Left lobe of liver (tissue), 2 donors: ENCODE results near the gene SSTR5. TPM values are rescaled to one million over a fixed set of nuclear protein-coding genes. Genes with fewer than 3 reads are reported as not detected.
"Not testable (repeated sequence)": the region's sequence is repeated elsewhere in the genome, so short reads cannot be mapped to it uniquely, and the experiment has no call there.

Experiments used
- ATAC-seq: fragments of 200-7000 bp; cut with Tn5 transposase; one replicate; pipeline ENCODE4 v1.9.1; 2020; ENCODE audit warnings: mild to moderate bottlenecking, moderate library complexity
- DNase-seq: peaks from one replicate; pipeline ENCODE4 v3.0.0-alpha.2; 2020; ENCODE audit warnings: low spot score
- total RNA-seq: library from RNA; stranded (reverse); gene quantifications from one replicate; pipeline ENCODE4 v1.2.1, GENCODE V29; 2021
- donor health status: DM: no; HTN: no; CAD: no; lungs with moderate emphysema.
- donor health status: DM: no; HTN: yes; CAD: no.

SSTR5 gene
- total RNA-seq, 1 donor from 2014 or later, result not detected

DNA sequence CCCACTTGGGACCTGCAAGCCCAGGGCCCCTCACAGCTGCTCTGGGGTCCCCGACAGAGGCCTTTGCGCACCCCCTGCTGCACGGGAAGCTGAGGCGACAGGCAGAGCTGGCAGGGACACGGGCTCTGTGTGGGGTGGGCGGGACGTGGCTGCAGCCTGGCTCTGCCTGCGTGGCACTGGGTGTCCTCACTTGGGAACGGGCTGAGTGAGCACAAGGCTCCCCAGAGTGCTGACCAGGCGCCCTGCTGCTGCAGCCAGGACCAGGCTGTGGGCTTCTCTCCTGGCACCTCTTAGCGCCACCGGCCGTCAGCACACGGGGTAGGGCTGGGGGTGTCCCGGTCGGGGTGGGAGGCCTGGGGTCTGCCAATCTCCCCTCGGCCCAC lies 16.9 kb downstream of the SSTR5 start:
- DNase-seq, result no peak
- peak; percentile 13 for ATAC-seq

DNA sequence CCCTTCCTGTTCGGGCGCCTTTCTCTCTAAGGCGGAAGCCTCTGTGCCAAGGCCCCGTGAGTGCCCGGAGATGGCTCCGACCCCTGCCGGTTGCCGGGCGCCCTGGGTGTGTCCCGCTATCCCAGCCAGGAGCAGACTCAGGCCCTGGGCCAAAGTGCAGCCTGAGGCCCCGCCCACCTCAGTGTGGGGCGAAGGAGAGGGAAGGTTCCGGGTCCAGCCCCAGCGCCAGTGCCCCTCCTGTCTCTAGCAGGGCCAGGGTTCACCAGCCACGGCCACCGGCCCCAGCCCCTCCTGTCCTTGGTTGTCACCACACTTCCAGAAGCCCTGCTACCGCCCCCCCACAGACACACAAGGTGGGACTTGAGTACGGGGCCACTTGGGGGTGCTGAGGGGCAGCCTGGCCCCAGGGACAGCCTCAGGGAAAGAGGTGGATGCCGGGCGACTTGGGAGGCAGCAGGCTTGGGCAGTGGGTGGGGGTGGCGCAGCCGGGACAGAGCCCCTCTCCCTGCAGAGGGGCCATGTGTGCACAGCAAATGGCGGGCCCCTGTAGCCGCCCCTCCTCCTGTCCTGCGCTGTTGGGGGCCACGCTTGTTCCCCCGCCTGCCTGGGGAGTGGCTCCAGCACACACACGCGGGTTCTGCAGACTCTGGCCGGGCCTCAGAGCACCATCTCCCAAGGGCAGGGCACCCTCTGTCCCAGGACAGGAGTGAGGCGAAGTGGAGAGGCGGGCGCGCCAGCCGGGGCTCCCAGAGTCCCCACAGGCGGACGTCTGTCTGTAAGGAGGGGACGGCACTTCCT lies 17.5 kb downstream of the SSTR5 start:
- DNase-seq (no peak), ATAC-seq (peak; percentile 88)

DNA sequence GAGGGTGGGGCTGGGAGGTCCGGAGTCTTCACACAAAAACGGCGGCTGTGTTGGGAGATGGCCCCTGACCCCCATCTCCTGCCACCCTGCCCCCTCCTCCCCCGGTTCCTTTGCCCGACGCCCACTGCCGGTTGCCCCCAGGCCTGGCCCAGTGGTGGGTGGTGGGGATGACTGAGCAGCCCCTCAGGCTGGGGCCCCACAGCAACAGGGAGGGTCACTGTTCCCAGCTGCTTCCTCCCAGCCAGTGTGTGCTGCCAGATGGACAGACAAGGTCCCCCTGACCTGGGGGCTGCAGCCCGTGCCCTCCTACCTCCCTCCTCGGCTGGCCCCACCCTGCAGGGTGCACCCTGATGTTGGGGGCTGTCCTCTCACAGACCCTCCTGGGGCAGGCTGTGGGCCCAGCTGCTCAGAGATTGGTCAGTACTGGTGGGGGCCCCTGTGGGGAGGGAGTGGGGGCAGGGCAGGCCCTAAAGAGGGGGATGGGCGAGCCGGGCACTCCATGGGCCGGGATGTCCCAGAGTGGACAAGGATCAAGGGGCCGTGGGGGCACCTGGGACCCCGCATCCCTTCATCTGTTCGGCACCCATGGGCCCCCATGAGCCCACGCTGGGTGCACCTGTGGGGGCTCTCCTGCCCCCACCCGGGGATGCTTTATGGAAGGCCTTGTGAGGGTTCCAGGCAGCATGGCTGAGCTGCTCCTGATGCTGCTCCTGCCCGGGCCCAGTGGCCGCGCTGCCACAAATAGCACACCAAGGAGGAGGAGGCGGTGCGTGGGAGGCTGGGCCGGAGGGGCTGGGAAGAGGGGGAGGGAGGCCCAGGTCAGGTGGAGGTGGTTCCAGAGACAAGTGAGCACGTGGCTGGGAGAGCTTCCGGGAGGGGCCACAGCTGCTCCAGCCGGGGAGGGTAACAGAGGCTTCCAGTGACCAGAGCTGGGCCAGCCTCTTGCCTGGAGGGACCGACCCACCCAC lies 18.4 kb downstream of the SSTR5 start:
- DNase-seq, result no peak
- no peak for ATAC-seq

DNA sequence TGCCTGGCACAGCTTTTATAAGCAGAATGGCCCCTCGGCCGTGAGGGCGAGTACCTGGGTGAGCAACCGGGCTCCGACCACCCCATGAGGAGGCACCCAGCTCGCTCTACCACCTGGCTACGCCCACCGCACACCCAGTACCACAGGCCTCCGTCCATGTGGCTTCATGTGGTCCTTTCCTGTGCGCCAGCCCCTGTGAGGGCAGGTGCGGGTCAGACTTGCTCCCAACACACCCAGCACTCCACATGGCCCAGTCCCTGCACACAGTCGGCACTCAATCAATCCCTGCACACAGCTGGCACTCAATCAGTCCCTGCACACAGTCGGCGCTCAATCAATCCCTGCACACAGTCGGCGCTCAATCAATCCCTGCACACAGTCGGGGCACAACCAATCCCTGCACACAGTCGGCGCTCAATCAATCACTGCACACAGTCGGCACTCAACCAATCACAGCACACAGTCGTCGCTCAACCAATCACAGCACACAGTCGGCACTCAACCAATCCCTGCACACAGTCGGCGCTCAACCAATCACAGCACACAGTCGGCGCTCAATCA lies 19.5 kb downstream of the SSTR5 start:
- DNase-seq, result no peak

DNA sequence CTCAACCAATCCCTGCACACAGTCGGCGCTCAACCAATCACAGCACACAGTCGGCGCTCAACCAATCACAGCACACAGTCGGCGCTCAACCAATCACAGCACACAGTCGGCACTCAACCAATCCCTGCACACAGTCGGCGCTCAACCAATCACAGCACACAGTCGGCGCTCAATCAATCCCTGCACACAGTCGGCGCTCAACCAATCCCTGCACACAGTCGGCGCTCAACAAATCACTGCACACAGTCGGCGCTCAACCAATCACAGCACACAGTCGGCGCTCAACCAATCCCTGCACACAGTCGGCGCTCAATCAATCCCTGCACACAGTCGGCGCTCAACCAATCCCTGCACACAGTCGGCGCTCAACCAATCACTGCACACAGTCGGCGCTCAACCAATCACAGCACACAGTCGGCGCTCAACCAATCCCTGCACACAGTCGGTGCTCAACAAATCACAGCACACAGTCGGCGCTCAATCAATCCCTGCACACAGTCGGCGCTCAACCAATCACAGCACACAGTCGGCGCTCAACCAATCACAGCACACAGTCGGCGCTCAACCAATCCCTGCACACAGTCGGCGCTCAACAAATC lies 20.2 kb downstream of the SSTR5 start:
- not testable (repeated sequence) for DNase-seq, ATAC-seq

More for the DNA sequence above, 19.5 kb downstream of the SSTR5 start:
- ATAC-seq, result no peak

DNA sequence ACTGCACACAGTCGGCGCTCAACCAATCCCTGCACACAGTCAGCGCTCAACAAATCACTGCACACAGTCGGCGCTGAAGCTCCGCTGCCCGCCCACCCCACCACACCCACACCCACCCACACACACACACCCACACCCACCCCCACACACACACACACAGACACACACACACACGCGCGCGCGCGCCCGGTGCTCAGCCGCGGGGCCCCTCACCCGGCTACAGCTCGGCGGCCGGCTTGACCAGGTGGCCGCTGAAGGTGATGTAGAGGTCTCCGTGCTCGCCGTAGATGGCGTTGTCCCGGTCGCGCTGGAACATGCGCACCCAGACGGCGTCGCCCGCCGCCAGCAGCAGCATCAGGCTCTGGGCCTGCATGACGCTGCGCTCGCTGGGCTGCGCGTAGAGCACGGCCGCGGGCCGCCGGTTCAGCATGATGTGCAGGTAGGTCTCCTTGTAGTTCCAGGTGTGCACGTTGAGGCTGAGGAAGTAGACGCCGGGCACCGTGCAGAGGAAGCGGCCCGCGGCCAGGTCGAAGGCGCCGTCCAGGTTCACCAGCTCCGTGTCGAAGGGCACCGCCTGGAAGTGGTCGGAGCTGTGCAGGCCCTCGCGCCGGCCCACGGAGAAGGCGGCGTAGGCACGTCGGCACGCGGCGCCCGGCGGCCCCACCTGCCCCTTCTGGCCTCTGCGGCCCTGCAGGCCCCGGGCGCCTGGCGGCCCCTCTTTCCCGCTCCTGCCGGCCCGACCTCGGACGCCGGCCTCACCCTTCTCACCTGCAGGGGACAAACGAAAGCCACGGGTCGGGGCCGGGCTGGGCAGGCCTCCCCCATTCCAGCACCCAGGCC lies 21.0 kb downstream of the SSTR5 start:
- no peak for DNase-seq
- no peak for ATAC-seq

DNA sequence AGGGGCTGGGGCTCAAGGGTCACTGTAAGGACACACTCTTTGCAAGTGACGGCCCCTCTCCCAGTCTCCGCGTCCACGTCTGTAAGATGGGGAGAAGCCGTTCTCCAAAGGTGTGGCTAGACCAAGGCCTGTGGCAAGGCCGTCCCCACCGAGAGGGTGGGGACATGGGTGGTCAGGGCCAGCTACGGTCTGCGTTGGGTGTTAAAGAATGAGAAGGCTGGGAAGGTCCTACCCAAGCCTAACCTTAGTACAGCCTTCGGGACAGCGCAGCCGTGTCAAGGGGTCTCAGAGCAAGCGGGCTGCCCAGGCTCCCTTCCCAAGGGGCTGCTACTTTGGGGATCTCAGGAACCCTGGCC lies 21.6 kb downstream of the SSTR5 start:
- ATAC-seq (no peak), DNase-seq (no peak)

DNA sequence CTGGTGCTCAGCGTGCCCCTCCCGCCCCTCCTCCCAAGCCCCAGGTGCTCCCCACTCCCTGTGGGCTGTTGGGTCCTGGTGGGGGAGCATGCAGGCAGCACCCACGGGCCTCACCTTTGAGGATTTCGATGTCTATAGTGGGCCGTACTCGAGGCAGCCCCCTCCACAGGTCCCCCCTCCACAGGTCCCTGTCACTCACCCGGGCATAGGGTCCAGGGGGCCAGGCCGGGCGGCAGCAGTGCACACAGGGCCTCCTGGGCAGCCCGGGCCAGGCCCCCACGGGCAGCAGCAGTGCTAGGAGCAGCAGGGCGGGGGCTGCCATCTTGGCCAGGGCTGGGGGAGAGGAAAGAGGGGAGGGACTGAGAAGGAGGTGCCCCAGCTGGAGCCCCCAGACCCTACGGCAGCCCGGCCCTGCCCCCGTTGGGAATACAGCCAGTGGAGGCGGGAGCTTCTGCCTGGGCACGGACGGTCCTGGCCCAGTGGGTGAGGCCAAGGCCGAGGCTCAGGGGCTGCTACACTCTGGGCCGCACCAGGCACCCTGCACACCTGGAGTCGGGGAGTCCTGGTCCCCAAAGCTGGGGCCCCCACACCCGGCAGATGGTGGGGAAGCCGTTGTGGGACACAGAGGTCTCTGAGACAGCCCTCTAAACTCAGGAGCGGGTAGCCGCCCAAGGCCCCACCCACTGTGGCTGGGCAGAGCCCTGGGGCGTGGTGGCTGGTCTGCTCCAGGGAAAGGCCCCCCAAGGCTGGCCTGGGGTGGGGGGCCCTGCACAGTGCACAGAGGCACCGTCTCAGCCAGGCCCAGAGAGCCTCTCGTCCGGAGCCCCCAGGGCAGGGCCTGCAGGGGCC lies 22.3 kb downstream of the SSTR5 start:
- DNase-seq (no peak), ATAC-seq (no peak)

DNA sequence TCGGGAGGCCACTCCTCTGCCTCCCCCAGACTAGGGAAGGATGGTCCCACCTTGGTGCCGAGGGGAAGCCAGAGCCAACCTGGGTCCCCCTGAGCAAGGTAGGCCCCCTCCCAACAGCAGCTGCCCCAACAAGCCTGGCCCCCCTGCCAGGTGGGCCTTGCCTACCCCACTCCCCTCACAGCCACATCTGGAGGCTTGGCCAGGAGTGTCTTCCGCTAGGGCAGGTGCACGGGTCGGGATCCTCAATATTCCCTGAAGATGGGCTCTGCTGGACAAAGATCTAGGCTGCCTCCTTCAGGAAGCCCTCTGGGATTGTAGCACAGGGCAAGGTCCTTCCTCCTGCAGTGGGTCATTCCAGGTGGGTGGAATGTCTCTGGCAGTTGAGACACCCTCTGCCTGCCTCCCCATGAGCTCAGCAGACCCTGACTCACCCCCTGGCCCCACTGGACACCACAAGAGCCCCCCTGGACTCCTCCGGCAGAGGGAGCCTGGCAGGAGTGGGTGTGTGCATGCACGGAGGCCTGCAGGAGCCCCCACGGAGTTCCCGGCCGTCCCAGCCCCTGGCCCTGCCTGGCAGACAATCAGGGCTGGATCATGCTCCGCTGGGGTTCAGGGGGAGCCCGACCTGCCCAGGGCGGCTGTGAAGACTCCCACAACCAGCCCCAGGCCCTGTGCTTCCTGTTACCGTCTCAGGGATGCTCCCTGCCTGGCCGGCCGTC lies 23.1 kb downstream of the SSTR5 start:
- DNase-seq (no peak), ATAC-seq (no peak)

DNA sequence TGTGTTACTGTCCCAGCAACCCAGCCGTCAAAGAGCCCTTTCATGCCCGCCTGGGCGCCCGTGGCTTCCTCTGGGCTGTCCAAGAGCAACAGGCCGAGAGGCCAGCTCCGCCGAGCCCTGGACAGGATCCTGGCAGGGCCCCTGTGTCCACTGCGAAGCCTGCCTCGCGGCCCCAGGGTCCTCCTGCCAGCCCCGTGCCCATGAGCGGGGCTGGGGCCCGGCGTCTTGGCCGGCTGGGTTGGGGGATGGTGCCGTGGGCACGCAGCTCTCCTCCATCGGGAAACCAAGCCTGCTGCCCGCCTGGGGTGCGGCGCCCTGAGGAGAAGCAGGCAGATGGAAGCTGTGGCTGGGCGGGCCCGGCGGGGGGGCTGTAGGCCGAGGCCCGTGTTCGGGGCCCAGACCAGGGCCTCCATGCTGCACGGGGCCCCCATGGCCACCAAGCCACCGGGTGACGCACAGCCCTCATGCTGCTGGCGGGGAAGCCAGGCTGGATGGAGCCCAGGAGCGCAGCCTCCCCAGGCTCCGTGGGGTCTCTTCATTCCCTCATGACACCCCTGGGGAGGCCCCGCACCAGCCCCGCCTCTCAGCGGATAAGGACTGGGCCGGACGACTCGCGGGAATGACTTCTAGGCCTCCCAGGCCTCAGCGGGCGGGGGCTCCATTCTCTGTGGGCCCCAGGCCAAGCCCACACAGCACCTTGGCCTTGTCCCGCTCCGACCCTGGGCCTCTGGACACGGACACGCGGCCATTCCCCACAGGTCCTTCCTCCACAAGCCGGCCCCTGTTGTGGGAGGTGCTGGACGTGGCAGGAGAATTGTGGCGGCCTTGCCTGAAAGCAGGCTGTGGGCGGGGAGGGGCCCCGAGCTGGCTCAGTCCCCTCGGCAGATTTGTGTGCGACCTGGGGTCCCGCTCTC lies 23.9 kb downstream of the SSTR5 start, which contains the start of gene C1QTNF8:
TSS of gene C1QTNF8 (minus strand) at position 76 of the 914 bp plus-strand sequence. CDS start 1,322 bp downstream, outside the sequence.
- DNase-seq (no peak), ATAC-seq (peak; percentile 5)

DNA sequence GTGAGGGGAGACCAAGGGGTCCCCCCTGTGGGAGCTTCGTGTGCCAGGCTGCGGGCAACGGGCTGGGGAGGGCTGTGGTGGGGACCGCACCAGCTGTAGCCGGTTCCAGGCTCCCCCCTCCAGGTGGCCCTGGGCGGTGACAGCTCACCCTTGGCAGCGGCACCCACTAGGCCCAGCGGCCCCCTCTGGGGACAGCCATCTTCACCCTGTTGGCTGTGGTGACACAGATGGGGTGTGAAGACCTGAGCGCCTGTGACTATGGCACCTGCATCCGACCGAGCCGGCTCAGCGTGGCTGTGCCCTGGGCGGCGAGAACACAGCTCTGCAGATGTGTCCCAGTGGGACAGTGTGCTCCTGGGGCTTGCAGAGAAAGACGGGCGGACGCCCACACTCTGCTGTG lies 24.6 kb downstream of the SSTR5 start:
- DNase-seq (no peak), ATAC-seq (no peak)

DNA sequence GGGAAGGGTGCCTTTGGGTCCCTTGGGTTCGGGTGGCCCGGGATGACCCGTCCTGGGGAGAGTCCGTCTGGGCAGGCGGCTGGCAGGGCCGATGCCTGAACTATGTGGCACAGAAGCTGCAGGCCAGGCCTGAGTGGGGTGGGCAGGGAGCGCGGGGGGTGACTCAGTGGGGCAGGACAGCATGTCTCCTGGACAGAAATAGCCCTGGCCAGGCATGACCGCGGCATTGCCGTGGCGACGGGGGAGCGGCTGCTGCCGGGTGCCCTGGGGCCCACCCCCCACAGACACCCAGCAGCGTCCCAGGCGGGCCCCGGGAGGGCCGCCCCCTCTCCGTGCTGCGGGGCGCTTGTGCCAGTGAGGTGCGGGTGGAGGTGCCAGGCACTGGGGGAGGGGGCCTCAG lies 25.3 kb downstream of the SSTR5 start:
- no peak for DNase-seq

DNA sequence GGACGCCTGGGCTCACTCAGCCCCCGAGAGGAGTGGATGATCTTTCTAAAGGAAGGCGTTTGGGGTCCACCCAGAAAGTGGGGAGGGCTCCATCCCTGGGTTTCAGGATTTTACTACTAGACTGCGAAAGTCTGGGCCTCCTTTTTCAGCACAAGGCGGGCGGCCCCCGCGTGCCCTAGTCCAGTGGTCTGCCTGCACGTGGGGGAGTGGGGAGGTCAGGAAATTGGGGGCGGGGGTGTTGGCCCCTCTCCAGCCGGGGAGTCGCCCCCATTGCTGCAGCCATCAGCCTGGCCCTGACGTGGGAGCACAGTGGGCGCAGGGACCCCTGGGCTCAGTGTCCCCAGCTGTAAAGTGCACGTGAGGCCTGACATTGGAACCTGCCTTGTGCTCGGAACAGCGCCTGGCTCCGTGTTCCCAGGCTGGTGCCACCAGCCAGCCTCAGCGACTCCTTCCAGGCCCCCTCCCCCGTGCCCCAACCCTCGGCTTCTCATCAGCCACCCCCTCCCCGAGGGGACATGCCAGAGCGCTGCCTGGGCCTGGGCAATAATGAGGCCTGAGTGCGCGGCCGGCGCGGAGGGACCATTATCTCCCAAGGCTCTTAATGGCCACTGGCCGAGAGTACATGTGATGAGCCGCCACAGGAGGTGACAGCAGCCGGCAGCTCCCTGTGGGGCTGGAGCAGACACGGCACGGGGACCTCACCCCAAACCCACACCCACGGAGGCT lies 25.9 kb downstream of the SSTR5 start:
- DNase-seq, result no peak
- ATAC-seq, result no peak

More for the DNA sequence above, 25.3 kb downstream of the SSTR5 start:
- no peak for ATAC-seq

DNA sequence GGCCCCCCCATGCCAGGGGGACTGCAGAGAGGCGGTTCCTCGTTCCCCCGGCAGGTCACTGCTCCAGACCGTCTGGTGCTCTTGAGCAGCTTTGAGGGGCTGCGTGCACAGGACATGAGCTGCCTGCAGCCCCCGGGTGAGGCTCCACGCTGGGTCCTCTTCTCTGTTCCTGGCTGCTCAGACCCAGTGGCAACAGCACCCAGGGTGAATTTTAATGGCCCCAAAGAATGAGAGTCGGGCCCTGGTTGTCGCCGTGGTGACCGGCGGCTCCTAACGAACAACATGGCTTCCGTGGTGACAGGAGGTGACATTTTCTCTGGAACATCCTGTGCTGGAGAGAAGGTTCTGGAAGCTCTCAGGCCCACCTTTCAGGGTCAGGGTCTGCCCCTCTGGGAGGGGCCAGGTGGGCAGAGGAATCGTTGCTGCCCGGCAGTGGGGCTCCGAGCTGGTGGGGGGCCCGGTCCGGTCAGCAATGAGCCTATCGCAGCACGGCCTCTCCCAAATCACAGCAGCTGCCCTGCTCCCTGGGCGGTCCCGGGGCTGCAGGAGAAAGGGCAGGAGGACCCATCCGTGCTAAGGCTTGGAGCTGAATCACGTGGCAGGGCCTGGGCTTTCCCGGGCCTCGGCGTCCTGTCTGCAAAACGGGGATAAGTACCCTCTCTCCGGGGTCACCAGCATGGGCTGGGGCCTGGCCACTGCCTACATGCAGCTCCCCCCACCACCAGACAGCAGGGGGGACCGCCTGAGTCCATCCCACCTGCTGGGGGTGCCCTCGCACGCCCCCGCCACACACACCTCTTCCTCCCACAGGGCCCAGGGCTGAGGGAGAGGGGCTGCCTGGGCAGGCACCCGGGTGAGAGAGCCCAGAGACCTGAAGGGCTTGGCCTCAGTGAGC lies 26.9 kb downstream of the SSTR5 start:
- no peak for ATAC-seq
- DNase-seq, result no peak

DNA sequence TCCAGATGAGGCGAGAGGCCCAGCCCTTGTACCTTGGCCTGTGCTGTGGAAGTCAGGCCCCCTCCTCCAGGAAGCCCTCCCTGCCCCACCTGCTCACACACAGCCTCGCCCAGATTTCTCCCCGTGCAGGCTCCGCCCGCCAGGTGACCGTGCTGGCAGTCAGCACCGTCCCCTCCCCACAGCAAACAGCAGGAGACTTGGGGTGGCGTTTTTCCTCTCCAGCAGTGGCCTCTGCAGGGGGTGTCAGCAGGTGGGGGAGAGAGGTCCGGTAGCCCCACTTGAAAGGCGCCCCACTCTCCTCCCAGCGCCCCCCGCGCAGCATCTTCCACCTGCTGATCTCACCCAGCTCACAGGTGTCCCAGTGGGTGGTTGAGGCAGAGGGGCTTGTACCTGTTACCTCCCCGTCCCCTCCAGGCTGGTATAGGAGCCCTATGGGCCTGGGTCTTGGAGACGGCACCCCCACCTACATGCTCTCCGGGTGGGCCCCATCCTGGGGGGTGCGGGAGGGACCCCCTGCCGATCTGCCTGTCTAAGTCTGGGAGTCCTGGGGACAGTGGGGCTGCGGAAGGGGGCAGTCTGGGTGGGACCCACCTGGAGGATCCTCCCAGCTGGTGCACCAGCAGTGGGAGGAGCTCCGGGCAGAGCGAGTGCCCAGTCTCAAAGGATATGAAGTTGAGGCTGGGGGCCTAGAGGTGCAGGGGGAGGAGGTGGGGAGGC lies 27.7 kb downstream of the SSTR5 start:
- no peak for DNase-seq

More for the DNA sequence above, 27.7 kb downstream of the SSTR5 start:
- no peak for ATAC-seq
